Chondrocyte (in vitro differentiated cells): Measurements from ENCODE around the gene GNAQ. TPM values are rescaled to one million over a fixed set of nuclear protein-coding genes. Genes with fewer than 3 reads are reported as not detected.

ENCODE experiments used
- DNase-seq: peaks from one replicate; pipeline ENCODE4 v3.0.0; 2021; ENCODE audit warnings: mixed read lengths, low spot score
- H3K27ac Mint-ChIP-seq: one replicate; pipeline ENCODE4 v1.8.0; 2021; ENCODE audit warnings: mild to moderate bottlenecking, moderate library complexity, mixed read lengths; ENCODE audit not compliant: unreplicated experiment
- H3K27me3 Mint-ChIP-seq: 2 replicates; pipeline ENCODE4 v1.8.0; 2021; ENCODE audit warnings: low read depth, mixed read lengths
- H3K36me3 Mint-ChIP-seq: 2 replicates; pipeline ENCODE4 v1.8.0; 2021; ENCODE audit warnings: low read depth, mixed read lengths
- H3K4me1 Mint-ChIP-seq: 2 replicates; pipeline ENCODE4 v1.8.0; 2021; ENCODE audit warnings: low read depth, mild to moderate bottlenecking, mixed read lengths
- H3K4me3 Mint-ChIP-seq: one replicate; pipeline ENCODE4 v1.8.0; 2021; ENCODE audit warnings: mild to moderate bottlenecking, moderate library complexity, mixed read lengths; ENCODE audit not compliant: unreplicated experiment
- H3K9me3 Mint-ChIP-seq: 2 replicates; pipeline ENCODE4 v1.8.0; 2021; ENCODE audit warnings: low read depth, mixed read lengths
- total RNA-seq: library from RNA; stranded (reverse); gene quantifications from 3 replicates; pipeline ENCODE4 v1.2.1, GENCODE V29; 2021
- TF ChIP-seq, protein P1 (sequence below): fragments of 200-600 bp; sonication (generic); IDR thresholded peaks from 2 replicates; pipeline ENCODE4 v1.5.0; 2021; ENCODE audit warnings: antibody characterized with exemption, mild to moderate bottlenecking, moderate library complexity

Gene GNAQ
- total RNA-seq, 1 donor from 2014 or later: 87.0 TPM

DNA sequence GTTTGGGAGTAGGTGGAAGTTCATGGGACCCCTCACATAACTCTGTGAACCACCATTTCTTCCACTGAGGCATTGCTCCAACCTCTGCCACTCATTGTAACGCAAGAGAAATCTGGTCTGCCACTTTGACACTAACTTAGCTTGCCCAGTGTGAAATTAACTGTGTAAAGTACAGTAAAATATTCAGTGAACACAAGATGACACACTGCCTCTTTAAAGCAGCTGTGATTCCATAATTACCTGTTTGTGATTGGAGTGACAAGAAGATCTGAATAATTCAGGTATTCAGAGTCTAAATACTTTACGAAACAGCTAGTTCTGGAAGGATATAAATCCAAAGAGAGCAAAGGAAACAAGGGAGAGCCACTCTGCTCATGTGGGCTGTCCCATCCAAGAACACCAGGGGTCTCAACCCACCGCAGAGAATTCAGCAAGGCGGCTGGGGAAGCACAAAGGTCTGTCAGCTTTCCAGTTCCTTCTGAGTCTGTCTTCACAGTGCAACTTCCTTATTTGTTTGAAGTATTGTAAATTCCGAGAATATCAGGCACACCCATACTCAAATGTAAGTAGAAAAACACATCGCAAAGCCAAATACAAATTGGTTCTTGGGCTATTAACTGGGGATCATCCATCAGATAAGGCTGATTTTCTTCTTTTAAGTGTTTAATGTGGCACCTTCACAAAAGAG lies 86.9 kb downstream of the GNAQ start:
- Mint-ChIP-seq H3K36me3 (no peaks in the 10 kb centered on the region), H3K27ac (peak overlapping the region; percentile 85), H3K4me1 (peaks cover 72% of the 10 kb centered on the region), H3K9me3 (no peaks in the 10 kb centered on the region), H3K4me3 (no peak overlapping the region), H3K27me3 (no peaks in the 10 kb centered on the region)
- TF ChIP-seq, protein P1, sequence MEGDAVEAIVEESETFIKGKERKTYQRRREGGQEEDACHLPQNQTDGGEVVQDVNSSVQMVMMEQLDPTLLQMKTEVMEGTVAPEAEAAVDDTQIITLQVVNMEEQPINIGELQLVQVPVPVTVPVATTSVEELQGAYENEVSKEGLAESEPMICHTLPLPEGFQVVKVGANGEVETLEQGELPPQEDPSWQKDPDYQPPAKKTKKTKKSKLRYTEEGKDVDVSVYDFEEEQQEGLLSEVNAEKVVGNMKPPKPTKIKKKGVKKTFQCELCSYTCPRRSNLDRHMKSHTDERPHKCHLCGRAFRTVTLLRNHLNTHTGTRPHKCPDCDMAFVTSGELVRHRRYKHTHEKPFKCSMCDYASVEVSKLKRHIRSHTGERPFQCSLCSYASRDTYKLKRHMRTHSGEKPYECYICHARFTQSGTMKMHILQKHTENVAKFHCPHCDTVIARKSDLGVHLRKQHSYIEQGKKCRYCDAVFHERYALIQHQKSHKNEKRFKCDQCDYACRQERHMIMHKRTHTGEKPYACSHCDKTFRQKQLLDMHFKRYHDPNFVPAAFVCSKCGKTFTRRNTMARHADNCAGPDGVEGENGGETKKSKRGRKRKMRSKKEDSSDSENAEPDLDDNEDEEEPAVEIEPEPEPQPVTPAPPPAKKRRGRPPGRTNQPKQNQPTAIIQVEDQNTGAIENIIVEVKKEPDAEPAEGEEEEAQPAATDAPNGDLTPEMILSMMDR: peak; percentile 62
- DNase-seq: no peak

DNA sequence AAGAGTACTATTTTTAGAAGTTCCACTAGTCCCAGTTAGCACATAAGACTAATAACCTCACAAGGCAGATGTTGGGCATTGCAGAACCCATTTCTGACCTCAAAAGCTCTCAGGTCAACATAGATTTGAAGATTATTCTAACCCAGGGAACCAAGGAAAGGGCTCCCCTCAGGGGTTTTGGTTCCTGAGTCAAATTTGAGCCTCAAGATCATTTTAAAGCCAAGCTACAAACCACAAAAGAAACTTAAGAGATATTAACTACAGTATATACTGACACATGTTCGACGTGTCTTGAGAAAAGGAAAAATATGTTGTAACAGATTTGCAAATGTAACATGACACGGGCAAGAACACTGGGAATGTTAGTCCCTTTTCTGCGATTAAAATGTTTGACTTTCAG lies 88.6 kb downstream of the GNAQ start:
- no peak for DNase-seq
- no peak overlapping the region for H3K4me3 Mint-ChIP-seq
- H3K9me3 Mint-ChIP-seq: no peaks in the 10 kb centered on the region
- H3K4me1 Mint-ChIP-seq: peaks cover 78% of the 10 kb centered on the region
- H3K27ac Mint-ChIP-seq: peak overlapping the region; percentile 66
- H3K27me3 Mint-ChIP-seq: no peaks in the 10 kb centered on the region
- H3K36me3 Mint-ChIP-seq: no peaks in the 10 kb centered on the region
- TF ChIP-seq, protein P1: no peak

DNA sequence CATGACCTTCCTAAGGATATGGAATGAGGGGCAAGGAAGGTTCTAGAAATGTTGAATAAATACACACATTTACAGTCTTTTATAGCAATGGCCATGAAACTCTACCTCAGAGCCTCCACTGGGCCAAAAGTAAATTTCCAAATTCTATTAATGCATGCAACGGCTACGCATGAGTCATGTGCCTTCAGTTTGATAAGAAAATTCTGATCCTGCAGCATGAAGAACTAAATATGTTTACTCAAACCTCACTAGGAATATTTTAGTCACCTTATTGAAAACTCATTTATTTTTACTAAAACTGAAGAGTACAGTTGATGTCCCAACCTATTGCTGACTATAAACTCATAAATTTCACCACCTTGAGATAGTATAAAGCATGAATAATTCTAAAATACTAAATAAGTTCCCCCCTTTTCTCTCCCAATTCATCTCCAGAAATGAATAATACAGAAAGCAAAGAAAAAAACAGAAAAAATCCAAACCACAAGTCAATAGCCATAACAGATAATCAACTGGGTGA lies 92.4 kb downstream of the GNAQ start:
- H3K27me3 Mint-ChIP-seq: no peaks in the 10 kb centered on the region
- DNase-seq: no peak
- no peaks in the 10 kb centered on the region for H3K9me3 Mint-ChIP-seq
- no peak overlapping the region for H3K27ac Mint-ChIP-seq
- no peaks in the 10 kb centered on the region for H3K36me3 Mint-ChIP-seq
- no peak overlapping the region for H3K4me3 Mint-ChIP-seq
- peaks cover 46% of the 10 kb centered on the region for H3K4me1 Mint-ChIP-seq
- TF ChIP-seq, protein P1: no peak

DNA sequence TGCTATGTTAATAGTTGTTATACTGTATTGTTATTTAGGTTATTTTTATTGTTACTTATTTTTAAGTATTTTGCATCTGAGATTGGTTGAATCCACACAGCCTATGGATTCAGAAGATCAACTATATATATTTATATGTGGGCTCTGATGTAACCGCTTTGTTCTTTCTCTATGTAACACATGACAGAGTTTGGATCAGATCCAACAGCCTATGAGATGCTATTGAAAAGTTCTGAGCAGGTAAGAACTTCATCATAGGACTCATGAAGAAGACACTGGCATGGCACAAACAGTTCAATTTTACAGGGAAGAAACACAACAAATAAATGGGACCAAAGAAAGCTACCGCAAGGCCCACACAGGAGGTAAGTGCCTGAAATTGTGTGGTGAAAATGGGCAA lies 93.4 kb downstream of the GNAQ start:
- no peaks in the 10 kb centered on the region for H3K36me3 Mint-ChIP-seq
- no peak overlapping the region for H3K4me3 Mint-ChIP-seq
- DNase-seq: no peak
- no peak overlapping the region for H3K27ac Mint-ChIP-seq
- H3K4me1 Mint-ChIP-seq: peaks cover 36% of the 10 kb centered on the region
- TF ChIP-seq, protein P1: no peak
- H3K27me3 Mint-ChIP-seq: no peaks in the 10 kb centered on the region
- no peaks in the 10 kb centered on the region for H3K9me3 Mint-ChIP-seq

DNA sequence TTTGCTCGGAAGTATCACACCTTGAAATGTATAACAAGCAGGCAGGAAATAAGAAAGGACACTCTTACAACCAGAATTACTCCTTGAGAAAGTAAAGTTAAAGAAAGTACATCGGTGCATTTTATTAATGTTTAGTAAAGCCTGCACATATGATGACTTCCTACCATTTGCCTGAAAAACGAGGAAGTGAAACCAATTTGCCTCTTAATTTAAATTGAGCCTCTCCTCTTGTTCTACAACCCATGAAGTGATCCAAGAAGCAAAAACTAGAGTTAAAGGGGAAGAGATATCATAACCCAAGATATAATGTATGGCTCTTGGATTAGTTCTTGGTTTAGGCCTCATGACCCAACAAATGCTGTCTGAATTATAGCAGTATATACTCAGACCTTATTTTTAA lies 95.6 kb downstream of the GNAQ start:
- H3K27me3 Mint-ChIP-seq: no peaks in the 10 kb centered on the region
- no peak overlapping the region for H3K27ac Mint-ChIP-seq
- no peaks in the 10 kb centered on the region for H3K36me3 Mint-ChIP-seq
- DNase-seq: no peak
- no peak overlapping the region for H3K4me3 Mint-ChIP-seq
- TF ChIP-seq, protein P1: no peak
- peaks cover 31% of the 10 kb centered on the region for H3K4me1 Mint-ChIP-seq
- no peaks in the 10 kb centered on the region for H3K9me3 Mint-ChIP-seq
